Measurements from ENCODE around the gene ZSWIM1.
"Not testable (repeated sequence)": the region's sequence is repeated elsewhere in the genome, so short reads cannot be mapped to it uniquely, and the experiment has no call there.

ZSWIM1 gene

DNA sequence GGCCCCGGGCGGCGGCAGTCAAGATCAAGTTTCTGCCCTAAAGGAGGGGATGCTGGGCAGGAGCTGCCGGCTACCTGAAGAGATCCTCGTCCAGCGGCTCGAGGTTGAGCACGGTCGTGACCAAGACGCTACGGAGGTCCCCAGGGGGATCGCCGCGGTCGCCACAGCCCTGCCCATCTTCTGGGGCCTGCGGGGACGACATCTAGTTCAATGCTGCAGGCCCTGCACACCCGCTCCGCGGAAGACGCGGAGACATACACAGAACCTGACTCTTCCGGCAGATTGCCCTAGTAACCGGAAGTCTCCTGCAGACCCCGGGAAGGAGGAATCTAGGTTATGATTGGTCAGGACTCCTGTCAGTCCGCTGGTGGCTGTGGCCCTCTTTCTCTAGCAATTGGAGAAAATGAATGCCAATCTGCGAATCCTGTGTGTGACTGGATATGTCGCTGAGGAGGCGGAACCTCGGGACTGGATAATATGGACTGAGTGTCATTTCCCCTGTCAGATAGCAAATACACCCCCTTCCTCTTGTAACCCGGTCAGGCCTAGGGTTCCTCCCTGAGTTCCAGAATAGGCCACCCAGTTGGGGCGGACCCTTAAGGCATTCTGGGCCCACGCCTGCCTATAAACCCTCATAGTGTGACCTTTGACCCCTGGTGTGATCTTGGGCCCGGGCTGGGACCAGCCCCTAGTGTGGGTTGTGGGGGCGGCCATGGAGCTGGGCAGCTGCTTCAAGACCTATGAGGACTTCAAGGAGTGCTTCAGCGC, 23.7 kb upstream of the ZSWIM1 start, which contains the start of the genes ACOT8 and ZSWIM3:
TSS of gene ACOT8 (minus strand) at position 279 of the 768 bp plus-strand sequence. CDS start at position 202, 77 bp downstream.
TSS of gene ZSWIM3 (plus strand) at position 501 of the 768 bp plus-strand sequence. CDS start at position 713, 212 bp downstream.
- DNase-seq = peak; percentile 99

- DNase-seq = peak; percentile 50
Measured at GRCh38 chr20:45857882-45858216, 23.2 kb upstream of the ZSWIM1 start.

DNA sequence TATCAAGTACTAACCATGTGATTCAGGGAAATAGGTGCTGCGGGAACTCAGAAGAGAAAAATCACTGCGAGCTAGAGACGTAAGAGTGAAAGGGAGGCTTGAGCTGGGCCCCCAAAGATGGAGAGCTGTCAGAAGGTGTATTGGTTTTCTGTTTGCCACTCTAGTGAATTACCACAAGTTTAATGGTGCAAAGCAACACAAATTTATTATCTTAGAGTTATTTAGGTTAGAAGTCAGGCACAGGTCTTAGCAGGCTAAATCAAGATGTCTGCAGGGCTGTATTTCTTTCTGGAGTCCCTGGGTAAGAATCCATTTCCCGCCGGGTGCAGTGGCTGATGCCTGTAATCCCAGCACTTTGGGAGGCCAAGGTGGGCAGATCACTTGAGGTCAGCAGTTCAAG, 21.1 kb upstream of the ZSWIM1 start:
- no peak for DNase-seq

DNA sequence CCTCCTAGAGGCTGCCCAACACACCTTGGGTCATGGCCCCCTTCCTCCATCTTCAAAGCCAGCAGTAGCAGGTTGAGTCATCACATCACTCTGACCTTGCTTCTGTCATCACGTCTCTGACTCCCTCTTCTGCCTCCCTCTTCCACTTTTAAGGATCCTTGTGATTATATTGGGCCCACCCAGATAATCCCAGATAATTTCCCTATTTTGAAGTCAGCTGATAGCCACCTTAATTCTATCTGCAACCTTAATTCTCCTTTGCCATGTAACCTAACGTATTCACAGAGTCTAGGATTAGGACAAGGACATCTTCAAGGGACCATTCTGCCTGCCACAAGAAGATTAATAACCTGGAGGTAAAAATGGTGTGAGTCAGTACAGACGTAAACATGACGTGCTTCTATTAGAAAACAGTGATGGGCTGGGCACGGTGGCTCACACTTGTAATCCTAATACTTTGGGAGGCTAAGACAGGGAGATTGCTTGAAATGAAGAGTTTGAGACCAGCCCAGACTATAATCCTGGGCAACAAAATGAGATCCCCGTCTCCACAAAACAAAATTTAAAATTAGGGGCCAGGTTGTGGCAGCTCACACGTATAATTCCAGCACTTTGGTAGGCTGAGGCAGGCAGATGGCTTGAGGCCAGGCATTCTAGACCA, 20.3 kb upstream of the ZSWIM1 start:
- no peak for DNase-seq

GRCh38 chr20:45861221-45862075, 19.6 kb upstream of the ZSWIM1 start:
- peak; percentile 58 for DNase-seq

DNA sequence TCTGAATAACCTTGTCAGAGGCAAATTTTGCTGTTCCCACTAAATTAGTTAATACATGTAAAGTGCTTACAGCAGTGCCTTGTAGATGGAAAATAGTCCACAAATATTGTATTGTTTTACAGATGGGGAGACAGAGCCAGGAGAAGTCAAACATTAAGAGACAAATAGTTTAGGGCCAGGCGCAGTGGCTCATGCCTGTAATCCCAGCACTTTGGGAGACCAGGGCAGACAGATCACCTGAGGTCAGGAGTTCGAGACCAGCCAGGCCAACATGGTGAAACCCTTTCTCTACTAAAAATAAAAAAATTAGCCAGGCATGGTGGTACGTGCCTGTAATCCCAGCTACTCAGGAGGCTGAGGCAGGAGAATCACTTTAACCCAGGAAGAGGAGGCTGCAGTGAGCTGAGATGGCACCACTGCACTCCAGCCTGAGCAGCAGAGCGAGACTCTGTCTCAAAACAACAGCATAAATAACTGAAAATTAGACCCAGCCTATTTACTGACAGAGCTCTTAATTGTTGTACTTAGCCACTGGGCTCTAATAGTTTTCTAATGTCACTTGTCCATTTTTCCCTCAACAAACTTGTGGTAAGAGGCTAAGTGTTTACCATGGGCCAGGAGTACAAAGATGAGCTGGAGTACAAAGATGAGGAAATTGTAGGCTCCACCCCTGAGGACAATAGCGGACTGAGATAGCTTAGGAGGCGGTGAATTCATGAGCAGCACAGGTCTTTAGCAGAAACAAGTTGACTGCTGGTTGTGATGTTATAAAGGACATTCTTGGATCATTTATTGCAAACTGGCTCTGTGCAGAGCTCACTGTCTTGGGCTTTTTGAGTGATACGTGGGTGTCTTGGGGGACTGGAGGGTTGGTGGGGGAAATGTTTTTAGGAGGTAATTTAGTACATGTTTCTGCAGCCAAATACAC, 17.2 kb upstream of the ZSWIM1 start:
- DNase-seq = no peak

DNA sequence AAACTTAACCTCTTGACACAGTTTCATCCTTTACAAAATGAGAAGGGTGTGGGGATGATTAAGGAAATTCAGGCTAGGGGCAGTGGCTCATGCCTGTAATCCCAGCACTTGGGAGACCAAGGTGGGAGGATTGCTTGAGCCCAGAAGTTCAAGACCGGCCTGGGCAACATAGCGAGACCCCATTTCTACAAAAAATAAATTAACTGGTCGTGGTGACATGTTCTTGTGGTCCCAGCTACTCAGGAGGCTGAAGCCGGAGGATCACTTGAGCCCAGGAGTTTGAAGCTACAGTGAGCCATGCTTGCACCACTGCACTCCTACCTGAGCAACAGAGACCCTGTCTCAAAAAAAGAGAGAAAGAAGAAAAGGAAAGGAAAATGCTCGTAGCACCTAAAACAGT, 14.6 kb upstream of the ZSWIM1 start:
- DNase-seq = no peak

GRCh38 chr20:45867136-45867818, 13.8 kb upstream of the ZSWIM1 start:
- no peak for DNase-seq

- no peak for DNase-seq
Measured at GRCh38 chr20:45867819-45868176, 13.2 kb upstream of the ZSWIM1 start.

GRCh38 chr20:45872626-45873025, 8.4 kb upstream of the ZSWIM1 start:
- DNase-seq = no peak

DNA sequence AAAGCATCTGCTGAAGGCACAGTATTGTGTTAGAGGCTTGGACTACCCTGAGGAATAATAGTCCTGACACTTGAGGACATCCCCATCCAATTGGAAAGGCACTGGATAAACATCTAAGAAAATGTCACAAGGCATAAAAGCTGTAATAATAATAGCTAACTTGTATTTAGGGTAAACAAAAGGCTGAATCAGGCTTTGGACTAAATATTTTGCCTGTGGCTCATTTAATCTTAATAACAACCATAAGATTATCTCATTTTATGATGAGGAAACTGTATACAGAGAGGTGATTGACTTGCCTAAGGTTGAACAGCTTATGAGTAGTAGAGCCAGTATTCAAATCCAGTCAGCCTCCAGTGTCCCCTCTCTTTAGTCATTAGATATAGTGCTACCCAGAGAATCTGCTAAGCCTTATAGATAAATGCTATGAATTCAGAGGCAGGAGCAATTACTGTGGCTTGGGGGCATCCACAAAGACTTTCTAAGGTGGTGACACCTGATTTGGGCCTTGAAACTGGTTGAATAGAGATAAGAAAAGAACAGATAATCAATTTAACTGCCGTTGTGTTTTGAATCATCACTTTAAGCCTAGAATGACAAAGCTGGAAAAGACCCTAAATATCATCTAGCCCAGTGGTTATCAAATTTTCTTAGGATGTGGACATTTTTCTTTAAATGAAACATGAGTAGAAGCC, 7.5 kb upstream of the ZSWIM1 start:
- DNase-seq = no peak

- not testable (repeated sequence) for DNase-seq
Measured at GRCh38 chr20:45874104-45874481, 6.9 kb upstream of the ZSWIM1 start.

- DNase-seq = no peak
Measured at GRCh38 chr20:45874576-45874975, 6.5 kb upstream of the ZSWIM1 start.

DNA sequence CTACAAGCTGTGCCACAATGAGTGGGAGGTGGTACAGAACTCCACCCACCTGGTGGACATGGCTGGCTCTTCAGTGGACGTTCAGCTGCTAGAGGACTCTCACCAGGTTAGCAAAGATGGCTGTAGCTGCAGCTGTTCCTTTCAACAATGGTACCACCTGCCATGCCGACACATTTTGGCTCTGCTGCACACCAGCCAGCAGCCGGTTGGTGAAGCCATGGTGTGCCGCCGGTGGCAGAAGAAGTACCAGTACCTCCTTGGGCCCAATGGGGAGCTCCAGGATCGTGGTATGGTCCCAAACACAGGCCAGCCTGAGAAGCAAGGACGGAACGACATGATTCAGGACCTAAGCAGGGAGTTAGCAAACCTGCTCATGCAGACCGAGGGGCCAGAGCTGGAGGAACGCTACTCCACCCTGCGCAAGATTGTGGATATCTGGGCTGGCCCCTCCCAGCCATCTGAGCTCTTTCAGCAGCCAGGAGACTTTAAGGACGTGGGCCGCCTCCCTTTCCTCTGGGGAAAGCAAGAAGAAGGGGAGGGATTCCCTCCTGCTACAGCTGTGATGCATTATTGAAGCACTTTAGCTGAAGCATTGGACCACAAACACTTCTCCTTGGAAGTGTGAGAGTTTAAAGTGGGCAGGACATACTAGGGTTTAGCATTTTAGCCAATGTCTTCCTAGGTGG, 2.8 kb upstream of the ZSWIM1 start:
- no peak for DNase-seq

GRCh38 chr20:45882469-45883099, 1.6 kb downstream of the ZSWIM1 start:
- DNase-seq = no peak

DNA sequence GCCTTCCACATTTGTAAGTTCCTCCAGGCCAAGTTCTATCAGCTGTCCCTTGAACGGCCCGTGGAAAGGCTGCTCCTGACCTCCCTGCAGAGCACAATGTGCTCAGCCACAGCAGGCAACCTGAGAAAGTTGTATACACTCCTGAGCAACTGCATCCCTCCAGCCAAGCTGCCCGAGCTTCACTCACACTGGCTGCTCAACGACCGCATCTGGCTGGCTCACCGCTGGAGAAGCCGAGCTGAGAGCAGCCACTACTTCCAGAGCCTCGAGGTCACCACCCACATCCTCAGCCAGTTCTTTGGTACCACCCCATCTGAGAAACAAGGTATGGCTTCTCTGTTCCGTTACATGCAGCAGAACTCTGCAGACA, 2.1 kb downstream of the ZSWIM1 start:
- no peak for DNase-seq

DNA sequence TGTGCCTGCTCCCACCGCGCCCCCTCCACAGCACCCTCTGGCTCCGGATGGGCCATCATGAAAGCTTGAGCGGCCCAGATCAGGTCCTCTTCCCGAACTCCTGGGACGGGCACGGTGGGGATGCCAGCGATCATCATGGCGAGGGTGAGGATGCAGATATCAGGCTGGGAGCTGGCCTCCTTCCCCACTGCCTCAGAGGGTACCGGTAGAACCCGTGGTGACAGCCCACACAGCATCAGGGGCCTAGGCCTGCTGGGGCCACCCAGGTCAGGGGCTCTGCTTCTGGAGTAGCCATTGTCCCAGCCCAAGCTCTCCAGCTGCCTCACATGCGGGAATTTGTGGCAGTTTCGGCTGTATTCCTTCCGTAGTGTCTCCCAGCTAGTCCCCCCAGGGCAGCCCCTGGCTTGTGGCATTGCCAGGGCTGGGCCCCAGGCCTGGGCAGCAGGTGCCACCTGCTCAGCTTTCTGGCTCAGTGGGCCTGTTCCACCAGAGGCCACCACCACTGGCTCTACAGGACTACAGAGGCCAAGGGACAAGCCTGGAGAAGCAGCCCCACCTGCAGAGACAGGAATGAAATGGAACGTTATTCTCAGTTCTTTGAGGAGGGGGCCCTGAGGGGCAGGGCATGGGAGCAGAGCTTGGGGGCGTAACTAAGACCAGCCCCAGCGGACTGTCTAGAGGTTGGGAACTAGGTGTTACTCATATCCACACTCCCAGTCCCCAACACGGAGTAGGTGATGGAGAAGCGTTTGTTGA, 5.7 kb downstream of the ZSWIM1 start:
- DNase-seq = no peak

DNA sequence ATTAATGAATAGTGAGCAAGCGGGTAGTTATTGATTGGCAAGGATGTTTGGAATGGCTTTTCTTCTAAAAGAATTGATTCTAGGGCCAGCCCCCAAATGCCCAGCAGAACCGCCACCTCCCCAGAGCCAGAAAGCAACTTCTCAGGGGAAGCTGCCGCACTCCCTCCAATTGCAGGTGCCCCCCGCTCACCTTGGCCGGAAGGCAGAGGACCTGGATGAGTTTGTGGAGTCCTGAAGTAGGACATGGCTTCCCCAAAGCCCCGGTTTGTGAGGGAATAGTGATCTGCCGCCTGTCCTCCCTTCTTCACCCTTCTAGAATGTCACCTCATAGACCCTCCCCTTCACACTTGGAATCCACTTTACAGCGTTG, 6.3 kb downstream of the ZSWIM1 start, which contains the start of gene SPATA25:
TSS of gene SPATA25 (minus strand) at position 277 of the 370 bp plus-strand sequence. CDS start at position 245, 32 bp downstream.
- DNase-seq = no peak

DNA sequence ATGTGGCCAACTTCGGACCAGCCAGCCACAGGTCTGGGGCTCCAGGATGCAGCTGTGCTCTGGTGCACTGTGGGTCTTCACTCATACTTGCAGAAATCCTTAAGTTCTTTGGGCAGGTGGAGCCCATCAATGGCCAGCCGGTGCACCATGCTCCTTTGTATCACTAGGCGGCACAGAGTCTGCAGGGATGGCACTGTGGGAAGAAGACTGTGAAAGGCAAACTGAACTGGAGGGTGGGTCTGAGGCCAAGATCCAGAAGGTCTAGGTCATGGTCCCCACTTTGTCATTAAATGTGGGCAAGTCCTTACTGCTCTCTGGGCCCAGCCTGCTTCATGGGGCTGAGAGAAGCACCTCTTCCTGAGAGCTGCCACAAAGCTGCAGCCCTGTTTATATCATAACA, 7.7 kb downstream of the ZSWIM1 start:
- no peak for DNase-seq
